ENCODE results near the gene APOBEC3H.

The APOBEC3H gene

GRCh38 chr22:39109361-39109760 lies 12.3 kb downstream of the APOBEC3H start:
- TF ChIP-seq CTCF (conservative IDR thresholded peaks at IDR 0.05; ENCODE audit: low read length): no peak

GRCh38 chr22:39110631-39111561 lies 13.9 kb downstream of the APOBEC3H start:
- TF ChIP-seq CTCF (conservative IDR thresholded peaks at IDR 0.05; ENCODE audit: low read length): no peak
- no peak for DNase-seq (ENCODE audit: low read depth)
- no peak overlapping the region for H3K4me3 ChIP-seq (ENCODE audit: low read length)

More at GRCh38 chr22:39109361-39109760, 12.3 kb downstream of the APOBEC3H start:
- H3K4me3 ChIP-seq (ENCODE audit: low read length): no peak overlapping the region
- no peak for DNase-seq (ENCODE audit: low read depth)

- H3K4me3 ChIP-seq (ENCODE audit: low read length): no peak overlapping the region
- TF ChIP-seq CTCF (conservative IDR thresholded peaks at IDR 0.05; ENCODE audit: low read length): no peak
- no peak for DNase-seq (ENCODE audit: low read depth)
Measured at GRCh38 chr22:39114112-39114511, 17.1 kb downstream of the APOBEC3H start.

GRCh38 chr22:39115570-39115969 lies 18.5 kb downstream of the APOBEC3H start:
- DNase-seq (ENCODE audit: low read depth): no peak
- no peak for TF ChIP-seq CTCF (conservative IDR thresholded peaks at IDR 0.05; ENCODE audit: low read length)
- no peak overlapping the region for H3K4me3 ChIP-seq (ENCODE audit: low read length)

- TF ChIP-seq CTCF (conservative IDR thresholded peaks at IDR 0.05; ENCODE audit: low read length): no peak
- no peak for DNase-seq (ENCODE audit: low read depth)
- no peak overlapping the region for H3K4me3 ChIP-seq (ENCODE audit: low read length)
Measured at GRCh38 chr22:39115977-39116621, 19.1 kb downstream of the APOBEC3H start.

- H3K4me3 ChIP-seq (ENCODE audit: low read length): no peak overlapping the region
- peak; percentile 64 for TF ChIP-seq CTCF (conservative IDR thresholded peaks at IDR 0.05; ENCODE audit: low read length)
- DNase-seq (ENCODE audit: low read depth): peak; percentile 60
Measured at GRCh38 chr22:39117585-39118191, 20.6 kb downstream of the APOBEC3H start.

All from AG10803 (cell line).